Mammary epithelial cell (primary cell): Measurements from ENCODE around the gene MLST8.
"Not testable (repeated sequence)": the region's sequence is repeated elsewhere in the genome, so short reads cannot be mapped to it uniquely, and the experiment has no call there.

Experiments used
- CTCF ChIP-seq, 2 donors: IDR thresholded peaks in 1 of 2; conservative IDR thresholded peaks in 1 of 2; 2 replicates each; pipeline ENCODE4 v1.5.1; 2011 to 2012; ENCODE audit warnings: inconsistent platforms in 2 of 2, low read length in 2 of 2, mild to moderate bottlenecking in 2 of 2, control low read depth in 1 of 2, low read depth in 1 of 2; ENCODE audit not compliant: insufficient read depth in 1 of 2; ENCODE audit errors: extremely low read depth in 1 of 2
- EZH2 ChIP-seq: IDR thresholded peaks from 2 replicates; pipeline ENCODE4 v1.6.1; 2012; ENCODE audit warnings: low read length, inconsistent platforms, borderline replicate concordance

GRCh38 chr16:2203119-2203688, 2.0 kb upstream of the MLST8 start:
- TF ChIP-seq CTCF (conservative IDR thresholded peaks at IDR 0.05 in 1 of 2, IDR thresholded peaks at IDR 0.05 in 1 of 2; ENCODE audit: extremely low read depth in 1 of 2, insufficient read depth in 1 of 2, low read depth in 1 of 2, low read length in 2 of 2); EZH2: not testable (repeated sequence)
